ENCODE measurements around the gene CFAP70. TPM values are rescaled to one million over a fixed set of nuclear protein-coding genes. Genes with fewer than 3 reads are reported as not detected.
A peak's percentile ranks its signal among the peaks of the same experiment; 100 is the strongest.

Gene CFAP70
- total RNA-seq, result 1 to 10 TPM in 3 of 4 donors, under 1 TPM in 1; 0.66 to 1.8 (median 1.3) TPM
- under 1 TPM in 2 of 3 donors, not detected in 1; 0.46 to 0.66 TPM for polyA plus RNA-seq

DNA sequence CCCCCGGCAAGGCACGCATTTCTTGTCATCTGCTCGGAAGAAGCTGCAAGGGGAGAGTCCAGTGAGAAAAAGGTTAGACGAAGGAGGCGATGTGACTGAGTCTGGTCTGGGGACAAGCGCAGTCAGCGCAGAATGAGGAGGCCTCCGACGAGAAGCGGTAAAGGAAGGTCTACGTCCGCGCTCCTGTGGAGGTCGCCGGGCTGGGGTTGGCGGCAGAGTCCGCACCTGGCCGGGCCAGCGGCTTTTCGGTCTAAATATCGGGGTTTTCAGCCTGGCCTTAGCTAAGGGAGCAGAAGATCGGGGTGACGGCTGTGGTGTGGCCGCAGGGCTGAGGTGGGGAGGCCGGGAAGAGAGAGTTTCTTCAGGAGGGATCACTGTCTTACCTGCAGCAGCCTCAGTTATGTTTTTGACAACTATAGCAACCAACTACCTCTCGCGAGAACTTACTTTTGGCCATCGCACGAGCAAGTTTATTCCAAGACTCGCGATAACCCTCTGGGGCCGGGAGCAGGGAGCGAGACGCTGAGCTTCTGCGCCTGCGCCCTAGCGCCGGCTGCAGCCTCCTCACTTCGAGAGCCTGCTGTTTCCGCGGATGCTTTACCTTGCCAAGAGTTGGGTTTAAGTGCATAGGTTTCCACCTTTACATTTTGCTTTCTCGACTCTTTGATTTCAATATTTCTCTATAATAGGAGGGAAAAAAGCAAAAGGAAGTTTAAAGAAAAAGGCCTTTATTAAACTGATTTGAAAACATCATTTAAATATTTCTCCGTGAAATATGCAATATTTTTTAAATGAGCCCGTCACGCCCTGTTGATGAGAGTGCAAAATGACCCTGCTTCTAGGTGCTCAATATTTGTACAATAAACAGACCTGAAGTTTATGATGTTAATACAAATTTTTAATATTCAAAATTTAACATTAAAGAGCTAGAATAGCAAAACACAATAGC is at the start of gene CFAP70:
Gene CFAP70, minus strand, starts transcription at position 534 of the 949 bp plus-strand sequence. CDS start 4,068 bp downstream, outside the sequence.
- TF ChIP-seq POLR2A (IDR thresholded peaks at IDR 0.05) (no peak), POLR2AphosphoS5 (IDR thresholded peaks at IDR 0.05) (peak in 3 of 4 donors; percentile 18 to 56 (median 51)), EP300 (IDR thresholded peaks at IDR 0.05) (peak in 1 of 4 donors; percentile 13)
- Histone ChIP-seq H3K27me3 (no peaks in the 10 kb centered on the region), H3K27ac (peak within 1 kb of the TSS; percentile 64 to 73 (median 70)), H3K4me1 (peaks cover 0 to 14% (median 6%) of the 10 kb centered on the region in 4 donors), H3K36me3 (no peaks in the 10 kb centered on the region), H3K4me3 (peak within 1 kb of the TSS; percentile 59 to 82 (median 70)), H3K9me3 (no peaks in the 10 kb centered on the region)
- intact Hi-C loops (cut with DNase I), result loop anchor here (5.0 kb wide), 1 partner anchor 106 kb away; the partner anchor contains the start of gene MRPS16
- whole genome bisulfite sequencing, 2 donors, result 0 to 1% methylated on average over 45 of the region's 45 CpGs
- peak; percentile 97 for DNase-seq

- peaks cover 0 to 26% (median 17%) of the 10 kb centered on the region in 4 donors for H3K4me1 ChIP-seq
- intact Hi-C loops (cut with DNase I), result no loop called here
Observed at GRCh38 chr10:73408061-73408460, 49.4 kb upstream of the CFAP70 start.

DNA sequence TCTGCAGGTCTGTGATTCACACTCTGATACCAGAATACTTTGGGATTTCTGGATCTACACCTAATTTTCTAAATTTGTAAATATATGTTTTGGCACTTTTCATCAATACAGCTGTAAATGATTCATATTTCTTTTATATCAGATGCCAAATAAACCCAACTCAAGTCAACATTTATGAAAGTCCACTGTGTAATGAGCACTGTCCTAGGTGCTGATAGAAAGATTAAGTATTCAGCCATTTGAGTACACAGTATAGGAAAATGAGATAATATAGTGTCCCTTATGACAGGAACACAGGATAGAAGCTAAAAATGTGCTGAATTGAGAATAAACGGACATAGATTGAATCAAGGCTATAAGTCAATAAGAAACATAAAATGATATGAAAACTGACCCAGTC is 48.8 kb upstream of the CFAP70 start:
- WGBS, 2 donors, result 88 to 89% methylated on average over 1 of the region's 1 CpG

More at GRCh38 chr10:73408061-73408460, 49.4 kb upstream of the CFAP70 start:
- DNase-seq, result no peak
- Histone ChIP-seq H3K27ac (no peak overlapping the region), H3K4me3 (no peak overlapping the region), H3K36me3 (peaks cover 0 to 4% (median 0%) of the 10 kb centered on the region in 4 donors), H3K9me3 (no peaks in the 10 kb centered on the region), H3K27me3 (no peaks in the 10 kb centered on the region)
- TF ChIP-seq POLR2AphosphoS5 (IDR thresholded peaks at IDR 0.05), result no peak
- no peak for TF ChIP-seq CTCF (IDR thresholded peaks at IDR 0.05)
- TF ChIP-seq EP300 (IDR thresholded peaks at IDR 0.05), result no peak
- no peak for TF ChIP-seq POLR2A (IDR thresholded peaks at IDR 0.05)
- WGBS, 2 donors, result 91 to 92% methylated on average over 5 of the region's 5 CpGs

GRCh38 chr10:73406846-73407245 is 48.2 kb upstream of the CFAP70 start:
- DNase-seq, result no peak
- H3K4me3 ChIP-seq, result no peak overlapping the region
- H3K27me3 ChIP-seq, result no peaks in the 10 kb centered on the region
- peaks cover 0 to 4% (median 0%) of the 10 kb centered on the region in 4 donors for H3K36me3 ChIP-seq
- no peaks in the 10 kb centered on the region for H3K9me3 ChIP-seq
- peaks cover 0 to 13% (median 4%) of the 10 kb centered on the region in 4 donors for H3K4me1 ChIP-seq
- intact Hi-C loops (cut with DNase I), result no loop called here
- 88 to 93% methylated on average over 5 of the region's 5 CpGs for WGBS, 2 donors
- TF ChIP-seq POLR2AphosphoS5 (IDR thresholded peaks at IDR 0.05) (no peak), CTCF (IDR thresholded peaks at IDR 0.05) (no peak)
- H3K27ac ChIP-seq, result no peak overlapping the region

More for the DNA sequence above, 48.8 kb upstream of the CFAP70 start:
- Histone ChIP-seq H3K4me3 (no peak overlapping the region), H3K27me3 (no peaks in the 10 kb centered on the region), H3K36me3 (peaks cover 0 to 4% (median 0%) of the 10 kb centered on the region in 4 donors), H3K4me1 (peaks cover 0 to 20% (median 11%) of the 10 kb centered on the region in 4 donors), H3K27ac (no peak overlapping the region), H3K9me3 (no peaks in the 10 kb centered on the region)
- intact Hi-C loops (cut with DNase I), result no loop called here
- DNase-seq, result no peak
- no peak for TF ChIP-seq EP300 (IDR thresholded peaks at IDR 0.05)

GRCh38 chr10:73405556-73405955 is 46.9 kb upstream of the CFAP70 start:
- DNase-seq, result no peak
- Histone ChIP-seq H3K9me3 (no peaks in the 10 kb centered on the region), H3K27me3 (no peaks in the 10 kb centered on the region), H3K27ac (no peak overlapping the region), H3K36me3 (peaks cover 0 to 4% (median 0%) of the 10 kb centered on the region in 4 donors), H3K4me3 (no peak overlapping the region), H3K4me1 (peaks cover 0 to 13% (median 3%) of the 10 kb centered on the region in 4 donors)
- intact Hi-C loops (cut with DNase I), result no loop called here
- no peak for TF ChIP-seq EP300 (IDR thresholded peaks at IDR 0.05)
- TF ChIP-seq CTCF (IDR thresholded peaks at IDR 0.05), result no peak
- TF ChIP-seq POLR2AphosphoS5 (IDR thresholded peaks at IDR 0.05), result no peak
- TF ChIP-seq POLR2A (IDR thresholded peaks at IDR 0.05), result no peak
- 85 to 94% methylated on average over 3 of the region's 3 CpGs for WGBS, 2 donors
